Measurements from ENCODE around the gene UTS2R.

DNA sequence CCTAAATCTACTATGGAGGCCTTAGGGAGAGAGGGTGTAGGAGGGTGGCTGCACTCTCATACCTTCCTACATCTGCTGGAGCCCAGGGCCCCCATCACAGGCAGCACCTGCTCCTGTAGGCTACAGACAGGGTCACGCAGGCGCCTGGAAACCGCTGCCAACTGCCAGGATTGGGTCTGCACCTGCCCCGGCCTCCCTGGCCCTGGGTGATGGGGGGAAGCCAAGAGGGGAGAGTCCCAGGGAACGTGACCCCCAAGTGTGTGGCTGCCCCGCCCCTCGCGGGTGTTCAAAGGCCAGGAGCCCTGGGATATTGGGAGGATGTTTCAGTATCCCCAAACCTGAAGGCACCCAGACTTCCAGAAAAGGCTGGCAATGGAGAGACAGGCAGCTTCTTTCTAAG, 18.1 kb upstream of the UTS2R start:
- TF ChIP-seq POLR2A (IDR thresholded peaks at IDR 0.05) (no peak), EP300 (IDR thresholded peaks at IDR 0.05) (no peak)
- TF ChIP-seq, protein P1, sequence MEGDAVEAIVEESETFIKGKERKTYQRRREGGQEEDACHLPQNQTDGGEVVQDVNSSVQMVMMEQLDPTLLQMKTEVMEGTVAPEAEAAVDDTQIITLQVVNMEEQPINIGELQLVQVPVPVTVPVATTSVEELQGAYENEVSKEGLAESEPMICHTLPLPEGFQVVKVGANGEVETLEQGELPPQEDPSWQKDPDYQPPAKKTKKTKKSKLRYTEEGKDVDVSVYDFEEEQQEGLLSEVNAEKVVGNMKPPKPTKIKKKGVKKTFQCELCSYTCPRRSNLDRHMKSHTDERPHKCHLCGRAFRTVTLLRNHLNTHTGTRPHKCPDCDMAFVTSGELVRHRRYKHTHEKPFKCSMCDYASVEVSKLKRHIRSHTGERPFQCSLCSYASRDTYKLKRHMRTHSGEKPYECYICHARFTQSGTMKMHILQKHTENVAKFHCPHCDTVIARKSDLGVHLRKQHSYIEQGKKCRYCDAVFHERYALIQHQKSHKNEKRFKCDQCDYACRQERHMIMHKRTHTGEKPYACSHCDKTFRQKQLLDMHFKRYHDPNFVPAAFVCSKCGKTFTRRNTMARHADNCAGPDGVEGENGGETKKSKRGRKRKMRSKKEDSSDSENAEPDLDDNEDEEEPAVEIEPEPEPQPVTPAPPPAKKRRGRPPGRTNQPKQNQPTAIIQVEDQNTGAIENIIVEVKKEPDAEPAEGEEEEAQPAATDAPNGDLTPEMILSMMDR (IDR thresholded peaks at IDR 0.05): no peak
